Body of pancreas (tissue), 4 donors: ENCODE data around the gene VOPP1.

Source experiments
- POLR2A ChIP-seq, 3 donors: fragments of 450-650 bp; IDR thresholded peaks; one replicate each; pipeline ENCODE4 v1.6.1; 2016; ENCODE audit warnings: antibody characterized with exemption in 3 of 3, mild to moderate bottlenecking in 2 of 3
- TF ChIP-seq, protein P1 (sequence below), 7 experiments: fragments of 450-650 bp in 4 of 7; fragments of 200-600 bp in 3 of 7; sonication (generic) in 3 of 7; IDR thresholded peaks; one replicate each; pipeline ENCODE4 v1.5.1; 2016 to 2019; ENCODE audit warnings: antibody characterized with exemption in 7 of 7

DNA sequence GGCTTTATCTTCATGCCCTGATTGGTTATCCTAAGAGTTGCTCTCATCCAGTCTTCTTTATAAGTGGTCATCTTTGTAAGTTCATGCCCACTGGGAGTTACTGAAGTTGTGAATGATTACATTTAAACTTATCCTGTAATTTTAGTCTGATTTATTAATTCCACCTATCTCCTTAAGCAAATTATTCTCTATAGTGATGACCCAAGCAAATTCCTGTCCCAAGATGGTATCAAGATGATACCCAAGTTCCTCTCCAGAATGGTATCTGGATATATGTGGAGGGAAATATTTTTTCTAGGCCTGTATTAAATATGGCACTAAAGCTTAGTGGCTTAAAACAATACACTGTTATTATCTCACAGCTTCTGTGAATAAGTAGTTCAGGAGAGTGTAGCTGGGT, 22.6 kb upstream of the VOPP1 start:
- TF ChIP-seq, protein P1, sequence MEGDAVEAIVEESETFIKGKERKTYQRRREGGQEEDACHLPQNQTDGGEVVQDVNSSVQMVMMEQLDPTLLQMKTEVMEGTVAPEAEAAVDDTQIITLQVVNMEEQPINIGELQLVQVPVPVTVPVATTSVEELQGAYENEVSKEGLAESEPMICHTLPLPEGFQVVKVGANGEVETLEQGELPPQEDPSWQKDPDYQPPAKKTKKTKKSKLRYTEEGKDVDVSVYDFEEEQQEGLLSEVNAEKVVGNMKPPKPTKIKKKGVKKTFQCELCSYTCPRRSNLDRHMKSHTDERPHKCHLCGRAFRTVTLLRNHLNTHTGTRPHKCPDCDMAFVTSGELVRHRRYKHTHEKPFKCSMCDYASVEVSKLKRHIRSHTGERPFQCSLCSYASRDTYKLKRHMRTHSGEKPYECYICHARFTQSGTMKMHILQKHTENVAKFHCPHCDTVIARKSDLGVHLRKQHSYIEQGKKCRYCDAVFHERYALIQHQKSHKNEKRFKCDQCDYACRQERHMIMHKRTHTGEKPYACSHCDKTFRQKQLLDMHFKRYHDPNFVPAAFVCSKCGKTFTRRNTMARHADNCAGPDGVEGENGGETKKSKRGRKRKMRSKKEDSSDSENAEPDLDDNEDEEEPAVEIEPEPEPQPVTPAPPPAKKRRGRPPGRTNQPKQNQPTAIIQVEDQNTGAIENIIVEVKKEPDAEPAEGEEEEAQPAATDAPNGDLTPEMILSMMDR (IDR thresholded peaks at IDR 0.05), result no peak
- TF ChIP-seq POLR2A (IDR thresholded peaks at IDR 0.05), result no peak
